Type B pancreatic cell (in vitro differentiated cells): Measurements from ENCODE around the gene TMTC2. TPM values are rescaled to one million over a fixed set of nuclear protein-coding genes. Genes with fewer than 3 reads are reported as not detected.

ENCODE experiments used
- DNase-seq: peaks from one replicate; pipeline ENCODE4 v3.0.0; 2021; ENCODE audit warnings: mixed read lengths; ENCODE audit not compliant: unreplicated experiment; ENCODE audit errors: extremely low spot score
- H3K27ac Mint-ChIP-seq: 2 replicates; pipeline ENCODE4 v1.8.0; 2021; ENCODE audit warnings: mild to moderate bottlenecking, mixed read lengths
- H3K27me3 Mint-ChIP-seq: 2 replicates; pipeline ENCODE4 v1.8.0; 2021; ENCODE audit warnings: mixed read lengths
- H3K36me3 Mint-ChIP-seq: 2 replicates; pipeline ENCODE4 v1.8.0; 2021; ENCODE audit warnings: mixed read lengths
- H3K4me1 Mint-ChIP-seq: one replicate; pipeline ENCODE4 v1.8.0; 2021; ENCODE audit warnings: mixed read lengths; ENCODE audit not compliant: unreplicated experiment
- H3K4me3 Mint-ChIP-seq: 2 replicates; pipeline ENCODE4 v1.8.0; 2021; ENCODE audit warnings: mild to moderate bottlenecking, mixed read lengths
- H3K9me3 Mint-ChIP-seq: 2 replicates; pipeline ENCODE4 v1.8.0; 2021; ENCODE audit warnings: mixed read lengths
- CTCF ChIP-seq: fragments of 200-600 bp; sonication (generic); conservative IDR thresholded peaks from 2 replicates; pipeline ENCODE4 v1.5.0; 2021; ENCODE audit warnings: antibody characterized with exemption, mild to moderate bottlenecking
- total RNA-seq: library from RNA; stranded (reverse); gene quantifications from 2 replicates; pipeline ENCODE4 v1.2.1, GENCODE V29; 2021; ENCODE audit warnings: low replicate concordance

Gene TMTC2
- total RNA-seq, 1 donor from 2014 or later: 31.0 TPM

GRCh38 chr12:82714427-82714826 is 27.7 kb downstream of the TMTC2 start:
- Mint-ChIP-seq H3K4me3 (no peak overlapping the region), H3K27ac (no peak overlapping the region), H3K9me3 (no peaks in the 10 kb centered on the region), H3K36me3 (peaks cover 20% of the 10 kb centered on the region), H3K4me1 (no peaks in the 10 kb centered on the region), H3K27me3 (no peaks in the 10 kb centered on the region)
- no peak for DNase-seq
- TF ChIP-seq CTCF: no peak

- Mint-ChIP-seq H3K4me1 (no peaks in the 10 kb centered on the region), H3K9me3 (no peaks in the 10 kb centered on the region), H3K27ac (no peak overlapping the region), H3K4me3 (no peak overlapping the region), H3K27me3 (no peaks in the 10 kb centered on the region), H3K36me3 (peaks cover 23% of the 10 kb centered on the region)
- no peak for TF ChIP-seq CTCF
- DNase-seq: no peak
Measured at GRCh38 chr12:82721726-82722125, 35.0 kb downstream of the TMTC2 start.

GRCh38 chr12:82723093-82723492 is 36.4 kb downstream of the TMTC2 start:
- no peaks in the 10 kb centered on the region for H3K27me3 Mint-ChIP-seq
- H3K9me3 Mint-ChIP-seq: no peaks in the 10 kb centered on the region
- no peak overlapping the region for H3K27ac Mint-ChIP-seq
- H3K4me3 Mint-ChIP-seq: no peak overlapping the region
- peaks cover 20% of the 10 kb centered on the region for H3K36me3 Mint-ChIP-seq
- DNase-seq: no peak
- TF ChIP-seq CTCF: no peak
- no peaks in the 10 kb centered on the region for H3K4me1 Mint-ChIP-seq

- H3K27me3 Mint-ChIP-seq: no peaks in the 10 kb centered on the region
- no peaks in the 10 kb centered on the region for H3K9me3 Mint-ChIP-seq
- no peak for TF ChIP-seq CTCF
- no peak for DNase-seq
- no peak overlapping the region for H3K4me3 Mint-ChIP-seq
- H3K27ac Mint-ChIP-seq: no peak overlapping the region
- no peaks in the 10 kb centered on the region for H3K4me1 Mint-ChIP-seq
- peaks cover 20% of the 10 kb centered on the region for H3K36me3 Mint-ChIP-seq
Measured at GRCh38 chr12:82723891-82724290, 37.2 kb downstream of the TMTC2 start.

- Mint-ChIP-seq H3K36me3 (peaks cover 30% of the 10 kb centered on the region), H3K4me3 (no peak overlapping the region), H3K27me3 (no peaks in the 10 kb centered on the region), H3K4me1 (peaks cover 4% of the 10 kb centered on the region), H3K9me3 (peaks cover 4% of the 10 kb centered on the region), H3K27ac (no peak overlapping the region)
- TF ChIP-seq CTCF: no peak
- DNase-seq: no peak
Measured at GRCh38 chr12:82725741-82726140, 39.0 kb downstream of the TMTC2 start.

- H3K9me3 Mint-ChIP-seq: peaks cover 4% of the 10 kb centered on the region
- no peak for TF ChIP-seq CTCF
- H3K4me3 Mint-ChIP-seq: no peak overlapping the region
- peaks cover 4% of the 10 kb centered on the region for H3K4me1 Mint-ChIP-seq
- peaks cover 27% of the 10 kb centered on the region for H3K36me3 Mint-ChIP-seq
- no peak overlapping the region for H3K27ac Mint-ChIP-seq
- H3K27me3 Mint-ChIP-seq: no peaks in the 10 kb centered on the region
- DNase-seq: no peak
Measured at GRCh38 chr12:82727886-82728285, 41.2 kb downstream of the TMTC2 start.
